ENCODE measurements around the gene ABCA2. TPM values are rescaled to one million over a fixed set of nuclear protein-coding genes. Genes with fewer than 3 reads are reported as not detected.

ABCA2 gene
- total RNA-seq, 1 donor from 2014 or later, result 55.1 TPM

- DNase-seq (ENCODE audit: extremely low spot score, unreplicated experiment), result no peak
- TF ChIP-seq, protein P1, sequence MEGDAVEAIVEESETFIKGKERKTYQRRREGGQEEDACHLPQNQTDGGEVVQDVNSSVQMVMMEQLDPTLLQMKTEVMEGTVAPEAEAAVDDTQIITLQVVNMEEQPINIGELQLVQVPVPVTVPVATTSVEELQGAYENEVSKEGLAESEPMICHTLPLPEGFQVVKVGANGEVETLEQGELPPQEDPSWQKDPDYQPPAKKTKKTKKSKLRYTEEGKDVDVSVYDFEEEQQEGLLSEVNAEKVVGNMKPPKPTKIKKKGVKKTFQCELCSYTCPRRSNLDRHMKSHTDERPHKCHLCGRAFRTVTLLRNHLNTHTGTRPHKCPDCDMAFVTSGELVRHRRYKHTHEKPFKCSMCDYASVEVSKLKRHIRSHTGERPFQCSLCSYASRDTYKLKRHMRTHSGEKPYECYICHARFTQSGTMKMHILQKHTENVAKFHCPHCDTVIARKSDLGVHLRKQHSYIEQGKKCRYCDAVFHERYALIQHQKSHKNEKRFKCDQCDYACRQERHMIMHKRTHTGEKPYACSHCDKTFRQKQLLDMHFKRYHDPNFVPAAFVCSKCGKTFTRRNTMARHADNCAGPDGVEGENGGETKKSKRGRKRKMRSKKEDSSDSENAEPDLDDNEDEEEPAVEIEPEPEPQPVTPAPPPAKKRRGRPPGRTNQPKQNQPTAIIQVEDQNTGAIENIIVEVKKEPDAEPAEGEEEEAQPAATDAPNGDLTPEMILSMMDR (IDR thresholded peaks at IDR 0.05), result no peak
- H3K4me1 Mint-ChIP-seq (ENCODE audit: unreplicated experiment), result peaks cover 20% of the 10 kb centered on the region
- no peak overlapping the region for H3K4me3 Mint-ChIP-seq (ENCODE audit: unreplicated experiment)
- peaks cover 3% of the 10 kb centered on the region for H3K27me3 Mint-ChIP-seq (ENCODE audit: unreplicated experiment)
- no peaks in the 10 kb centered on the region for H3K9me3 Mint-ChIP-seq (ENCODE audit: unreplicated experiment)
- H3K27ac Mint-ChIP-seq (ENCODE audit: unreplicated experiment), result no peak overlapping the region
- H3K36me3 Mint-ChIP-seq (ENCODE audit: unreplicated experiment), result no peaks in the 10 kb centered on the region
Observed at GRCh38 chr9:136961279-136962065, 66.6 kb downstream of the ABCA2 start.

GRCh38 chr9:136960938-136961275 lies 67.1 kb downstream of the ABCA2 start:
- TF ChIP-seq, protein P1 (IDR thresholded peaks at IDR 0.05), result no peak
- Mint-ChIP-seq H3K27ac (ENCODE audit: unreplicated experiment) (no peak overlapping the region), H3K9me3 (ENCODE audit: unreplicated experiment) (no peaks in the 10 kb centered on the region), H3K27me3 (ENCODE audit: unreplicated experiment) (peaks cover 2% of the 10 kb centered on the region), H3K4me1 (ENCODE audit: unreplicated experiment) (peaks cover 20% of the 10 kb centered on the region), H3K36me3 (ENCODE audit: unreplicated experiment) (no peaks in the 10 kb centered on the region), H3K4me3 (ENCODE audit: unreplicated experiment) (no peak overlapping the region)
- DNase-seq (ENCODE audit: extremely low spot score, unreplicated experiment), result no peak

- no peaks in the 10 kb centered on the region for H3K9me3 Mint-ChIP-seq (ENCODE audit: unreplicated experiment)
- no peak overlapping the region for H3K27ac Mint-ChIP-seq (ENCODE audit: unreplicated experiment)
- no peaks in the 10 kb centered on the region for H3K36me3 Mint-ChIP-seq (ENCODE audit: unreplicated experiment)
- H3K4me1 Mint-ChIP-seq (ENCODE audit: unreplicated experiment), result peaks cover 20% of the 10 kb centered on the region
- no peak for DNase-seq (ENCODE audit: extremely low spot score, unreplicated experiment)
- TF ChIP-seq, protein P1 (IDR thresholded peaks at IDR 0.05), result no peak
- H3K27me3 Mint-ChIP-seq (ENCODE audit: unreplicated experiment), result no peaks in the 10 kb centered on the region
- no peak overlapping the region for H3K4me3 Mint-ChIP-seq (ENCODE audit: unreplicated experiment)
Observed at GRCh38 chr9:136960212-136960937, 67.7 kb downstream of the ABCA2 start.

DNA sequence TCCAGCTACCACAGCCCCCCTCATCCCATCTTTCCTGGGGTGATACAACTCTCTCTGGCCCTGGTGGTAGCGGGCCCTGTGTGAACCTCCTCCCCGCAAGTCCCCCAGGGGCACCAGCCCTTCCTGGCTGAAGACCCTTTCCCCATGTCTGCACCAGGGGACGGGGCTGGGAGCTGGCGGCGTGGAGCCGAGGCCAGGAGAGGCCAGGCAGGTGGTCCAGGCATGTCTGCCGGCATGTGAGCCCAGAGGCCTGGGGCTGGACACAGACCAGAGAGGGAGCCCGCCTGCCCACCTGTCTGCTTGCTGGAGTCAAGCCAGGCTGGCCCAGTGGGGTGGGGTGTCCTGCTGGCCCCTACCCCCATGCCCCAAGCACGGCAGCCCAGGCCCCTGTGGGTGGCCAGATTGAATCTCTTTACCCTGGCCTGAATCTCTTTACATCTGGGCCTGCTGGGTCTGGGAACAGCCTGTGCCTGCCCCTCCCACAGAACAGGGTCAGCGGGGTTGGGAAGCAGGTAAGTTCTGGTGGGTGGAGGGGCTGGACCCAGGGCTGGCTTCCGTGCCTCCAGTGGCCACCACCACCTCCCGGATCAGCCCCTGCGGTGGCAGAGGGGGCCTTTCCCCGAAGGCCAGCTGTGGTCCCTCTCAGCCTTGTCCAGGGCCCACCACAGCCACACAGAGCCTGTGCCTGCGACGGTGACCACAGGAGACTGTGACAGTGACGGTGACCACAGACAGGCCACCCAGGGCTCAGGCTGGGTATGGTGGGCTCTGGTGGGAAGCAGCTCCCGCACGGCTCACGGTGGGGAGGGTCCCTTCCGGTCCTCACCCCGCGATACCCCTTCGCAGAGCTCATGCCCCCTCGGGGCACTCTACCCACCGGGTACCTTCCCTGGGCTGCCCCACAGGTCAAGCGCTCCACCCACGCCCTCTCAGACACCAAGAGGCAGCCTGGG lies 68.9 kb downstream of the ABCA2 start:
- Mint-ChIP-seq H3K4me3 (ENCODE audit: unreplicated experiment) (no peak overlapping the region), H3K36me3 (ENCODE audit: unreplicated experiment) (no peaks in the 10 kb centered on the region), H3K4me1 (ENCODE audit: unreplicated experiment) (peaks cover 18% of the 10 kb centered on the region), H3K27ac (ENCODE audit: unreplicated experiment) (no peak overlapping the region), H3K9me3 (ENCODE audit: unreplicated experiment) (no peaks in the 10 kb centered on the region), H3K27me3 (ENCODE audit: unreplicated experiment) (no peaks in the 10 kb centered on the region)
- DNase-seq (ENCODE audit: extremely low spot score, unreplicated experiment), result no peak
- TF ChIP-seq, protein P1 (IDR thresholded peaks at IDR 0.05), result no peak

All from osteocyte (in vitro differentiated cells).